K562 (cell line): Measurements from ENCODE around the gene PRMT2. TPM values are rescaled to one million over a fixed set of nuclear protein-coding genes. Genes with fewer than 3 reads are reported as not detected.

Experiments
- BRD9 ChIP-seq: fragments of 450-650 bp; IDR thresholded peaks from 2 replicates; pipeline ENCODE4 v1.6.1; 2018; ENCODE audit warnings: low read depth; ENCODE audit not compliant: partially characterized antibody
- CXXC5 ChIP-seq: fragments of 250-450 bp; sonication (Bioruptor Pico); IDR thresholded peaks from 2 replicates; pipeline ENCODE4 v1.8.0; 2022; ENCODE audit warnings: inconsistent platforms, mild to moderate bottlenecking, moderate library complexity
- DMBX1 ChIP-seq: fragments of 250-450 bp; sonication (Bioruptor Pico); IDR thresholded peaks from 2 replicates; pipeline ENCODE4 v1.8.0; 2022; ENCODE audit warnings: inconsistent platforms, mild to moderate bottlenecking, moderate library complexity, borderline replicate concordance
- ERF ChIP-seq: fragments of 450-650 bp; formaldehyde crosslinking; IDR thresholded peaks from 2 replicates; pipeline ENCODE4 v1.4.0; 2020; ENCODE audit warnings: mild to moderate bottlenecking, mixed read lengths
- JUND ChIP-seq, 2 experiments: IDR thresholded peaks; 2 replicates in 1 of 2; 3 replicates in 1 of 2; pipeline ENCODE4 v1.6.1; 2011; ENCODE audit warnings: borderline replicate concordance in 2 of 2, low read depth in 2 of 2, low read length in 2 of 2, improper control_type of control experiment in 1 of 2, missing biosample characterization in 1 of 2, missing genetic modification characterization in 1 of 2, missing genetic modification reagents in 1 of 2
- KLF16 ChIP-seq: IDR thresholded peaks from 2 replicates; pipeline ENCODE4 v1.6.1; 2016; ENCODE audit warnings: antibody characterized with exemption
- KLF6 ChIP-seq: fragments of 250-450 bp; sonication (Bioruptor Pico); IDR thresholded peaks from 2 replicates; pipeline ENCODE4 v1.4.0; 2020; ENCODE audit warnings: mild to moderate bottlenecking, moderate library complexity, borderline replicate concordance
- NBN ChIP-seq: fragments of 450-650 bp; IDR thresholded peaks from 2 replicates; pipeline ENCODE4 v1.6.1; 2016; ENCODE audit warnings: low read depth, mild to moderate bottlenecking
- NR2C2 ChIP-seq, 2 experiments: fragments of 200-800 bp in 1 of 2; sonication (Bioruptor generic) in 1 of 2; sonication (generic) in 1 of 2; formaldehyde crosslinking in 1 of 2; IDR thresholded peaks; 2 replicates each; pipeline versions ENCODE4 v1.6.1 to v1.8.0; 2016 to 2022; ENCODE audit warnings: mild to moderate bottlenecking in 1 of 2, missing compliant biosample characterization in 1 of 2, missing genetic modification characterization in 1 of 2, missing genetic modification reagents in 1 of 2
- SMARCC2 ChIP-seq: fragments of 450-650 bp; IDR thresholded peaks from 2 replicates; pipeline ENCODE4 v1.6.1; 2017; ENCODE audit warnings: antibody characterized with exemption, moderate library complexity, mild to moderate bottlenecking, low read depth
- TCFL5 ChIP-seq: fragments of 250-450 bp; sonication (Bioruptor Pico); conservative IDR thresholded peaks from 2 replicates; pipeline ENCODE4 v1.6.1; 2021; ENCODE audit warnings: mild to moderate bottlenecking, moderate library complexity, matching md5 sums
- TRIM28 ChIP-seq: fragments of 450-650 bp; IDR thresholded peaks from 2 replicates; pipeline ENCODE4 v1.6.1; 2017
- ZNF165 ChIP-seq: fragments of 250-450 bp; sonication (Bioruptor Pico); IDR thresholded peaks from 2 replicates; pipeline ENCODE4 v1.4.0; 2020; ENCODE audit warnings: borderline replicate concordance
- ZNF316 ChIP-seq: fragments of 450-650 bp; IDR thresholded peaks from 2 replicates; pipeline ENCODE4 v1.6.1; 2016
- ZNF766 ChIP-seq: fragments of 200-800 bp; sonication (Bioruptor generic); conservative IDR thresholded peaks from 2 replicates; pipeline ENCODE4 v1.6.1; 2016; ENCODE audit warnings: missing genetic modification characterization, missing compliant biosample characterization
- polyA plus RNA-seq, 8 experiments: library from polyadenylated mRNA; depleted of rRNA in 4 of 8; stranded (reverse) in 5 of 8; unstranded in 3 of 8; fragments of >200 nt; fragmentation: Nextera tagmentation in 2 of 8; fragmentation: Illumina TruSeq in 1 of 8; extraction: Ambion mirVana in 2 of 8; extraction: Trizol in 1 of 8; gene quantifications; 2 replicates each; pipeline versions ENCODE4 v1.2.1 to v1.2.3, GENCODE V29; 2011 to 2014; ENCODE audit warnings: inconsistent platforms in 1 of 8, missing spikeins in 1 of 8
- total RNA-seq, 7 experiments: library from RNA; depleted of rRNA in 6 of 7; stranded (reverse); fragments of >200 nt in 6 of 7; fragmentation: Illumina TruSeq in 2 of 7; extraction: Trizol in 2 of 7; gene quantifications; 2 replicates each; pipeline versions ENCODE4 v1.2.1 to v1.2.3, GENCODE V29; 2011 to 2021; ENCODE audit warnings: low replicate concordance in 1 of 7
- TF ChIP-seq, protein P1 (sequence below): fragments of 450-650 bp; IDR thresholded peaks from 2 replicates; pipeline ENCODE4 v1.6.1; 2016; ENCODE audit warnings: missing biosample characterization, missing genetic modification characterization
- TF ChIP-seq, protein P2 (sequence below): fragments of 450-650 bp; formaldehyde crosslinking; IDR thresholded peaks from 2 replicates; pipeline ENCODE4 v1.4.0; 2022; ENCODE audit warnings: missing genetic modification characterization
- TF ChIP-seq, protein P3 (sequence below): fragments of 450-650 bp; formaldehyde crosslinking; IDR thresholded peaks from 2 replicates; pipeline ENCODE4 v1.4.0; 2022; ENCODE audit warnings: mild to moderate bottlenecking, moderate library complexity
- TF ChIP-seq, protein P4 (sequence below): sonication (generic); formaldehyde crosslinking; IDR thresholded peaks from 2 replicates; pipeline ENCODE4 v1.8.1; 2023; ENCODE audit warnings: mild to moderate bottlenecking, missing genetic modification reagents, moderate library complexity

Gene PRMT2
- total and polyA plus RNA-seq, 9 of the 15 experiments (the other 6 are each of a cell fraction or from before 2014, with no cell fraction given), result 37.2 to 85.7 (median 59.3) TPM

DNA sequence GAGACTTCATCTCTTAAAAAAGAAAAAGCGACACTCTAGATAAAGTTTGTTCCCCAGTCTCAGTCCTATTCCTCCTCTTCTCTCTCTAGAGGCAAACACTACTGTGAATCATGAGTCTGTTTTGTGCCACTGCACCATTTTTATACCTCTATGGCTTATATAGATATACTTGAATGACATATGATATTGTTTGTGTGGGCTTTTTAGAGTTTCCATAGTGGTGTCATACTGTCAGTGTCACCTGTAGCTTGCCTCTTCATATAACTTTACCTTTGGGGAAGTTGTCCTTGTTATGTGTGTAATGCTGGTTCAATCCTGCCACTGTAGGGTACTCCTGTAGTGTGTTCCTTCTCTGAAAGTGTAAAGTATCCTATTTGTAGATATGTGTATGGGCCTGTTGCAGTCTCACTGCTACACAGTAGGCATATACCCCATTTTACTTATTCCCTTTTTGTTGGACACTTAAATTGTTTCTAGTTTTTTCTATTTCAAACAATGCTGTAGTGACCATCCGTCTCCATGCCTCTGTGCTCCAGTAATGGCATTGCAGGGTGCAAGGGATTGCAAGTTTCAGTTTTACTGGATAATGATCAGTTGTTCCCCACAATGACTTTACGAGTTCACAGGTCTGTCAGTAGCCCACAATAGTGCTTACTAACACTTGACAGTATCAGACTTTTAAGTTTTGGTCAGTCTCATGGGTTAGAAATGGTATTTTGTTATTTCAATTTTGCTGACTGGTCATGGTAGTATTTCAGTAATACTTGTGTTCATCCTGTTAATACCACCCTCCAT lies 2.7 kb downstream of the PRMT2 start (continued):
- TF ChIP-seq ZNF766 (0 out of 2 replicates have a peak, but pooled peaks have one; percentile 25), ERF (CRISPR knock-in tag) (no peak), TRIM28 (no peak), KLF16 (no peak), ZNF316 (peak; percentile 99), KLF6 (CRISPR knock-in tag) (no peak), ZNF165 (CRISPR knock-in tag) (no peak), NR2C2 (CRISPR knock-in tag; IDR thresholded peaks at IDR 0.05) (no peak), NR2C2 (tag; IDR thresholded peaks at IDR 0.05) (peak; percentile 61), TCFL5 (no peak), JUND (IDR thresholded peaks at IDR 0.05; ENCODE audit: borderline replicate concordance, low read depth, low read length) (peak; percentile 56; the same call in 1 of the 2 replicates), JUND (tag; IDR thresholded peaks at IDR 0.05; ENCODE audit: borderline replicate concordance, low read depth, low read length) (peak; percentile 54; the same call in 1 of the 3 replicates), SMARCC2 (peak; percentile 29; the same call in 1 of the 2 replicates), BRD9 (peak; percentile 47), NBN (peak; percentile 54; the same call in 1 of the 2 replicates), CXXC5 (peak; percentile 45), DMBX1 (CRISPR knock-in tag) (0 out of 2 replicates have a peak, but pooled peaks have one; percentile 30)
- TF ChIP-seq, protein P1, sequence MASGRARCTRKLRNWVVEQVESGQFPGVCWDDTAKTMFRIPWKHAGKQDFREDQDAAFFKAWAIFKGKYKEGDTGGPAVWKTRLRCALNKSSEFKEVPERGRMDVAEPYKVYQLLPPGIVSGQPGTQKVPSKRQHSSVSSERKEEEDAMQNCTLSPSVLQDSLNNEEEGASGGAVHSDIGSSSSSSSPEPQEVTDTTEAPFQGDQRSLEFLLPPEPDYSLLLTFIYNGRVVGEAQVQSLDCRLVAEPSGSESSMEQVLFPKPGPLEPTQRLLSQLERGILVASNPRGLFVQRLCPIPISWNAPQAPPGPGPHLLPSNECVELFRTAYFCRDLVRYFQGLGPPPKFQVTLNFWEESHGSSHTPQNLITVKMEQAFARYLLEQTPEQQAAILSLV, result 0 out of 2 replicates have a peak, but pooled peaks have one; percentile 20
- TF ChIP-seq, protein P2, sequence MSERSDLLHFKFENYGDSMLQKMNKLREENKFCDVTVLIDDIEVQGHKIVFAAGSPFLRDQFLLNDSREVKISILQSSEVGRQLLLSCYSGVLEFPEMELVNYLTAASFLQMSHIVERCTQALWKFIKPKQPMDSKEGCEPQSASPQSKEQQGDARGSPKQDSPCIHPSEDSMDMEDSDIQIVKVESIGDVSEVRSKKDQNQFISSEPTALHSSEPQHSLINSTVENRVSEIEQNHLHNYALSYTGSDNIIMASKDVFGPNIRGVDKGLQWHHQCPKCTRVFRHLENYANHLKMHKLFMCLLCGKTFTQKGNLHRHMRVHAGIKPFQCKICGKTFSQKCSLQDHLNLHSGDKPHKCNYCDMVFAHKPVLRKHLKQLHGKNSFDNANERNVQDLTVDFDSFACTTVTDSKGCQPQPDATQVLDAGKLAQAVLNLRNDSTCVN (CRISPR knock-in tag), result 0 out of 2 replicates have a peak, but pooled peaks have one; percentile 28
- TF ChIP-seq, protein P3, sequence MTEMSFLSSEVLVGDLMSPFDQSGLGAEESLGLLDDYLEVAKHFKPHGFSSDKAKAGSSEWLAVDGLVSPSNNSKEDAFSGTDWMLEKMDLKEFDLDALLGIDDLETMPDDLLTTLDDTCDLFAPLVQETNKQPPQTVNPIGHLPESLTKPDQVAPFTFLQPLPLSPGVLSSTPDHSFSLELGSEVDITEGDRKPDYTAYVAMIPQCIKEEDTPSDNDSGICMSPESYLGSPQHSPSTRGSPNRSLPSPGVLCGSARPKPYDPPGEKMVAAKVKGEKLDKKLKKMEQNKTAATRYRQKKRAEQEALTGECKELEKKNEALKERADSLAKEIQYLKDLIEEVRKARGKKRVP, result peak; percentile 62; the same call in 1 of the 2 replicates
- TF ChIP-seq, protein P4, sequence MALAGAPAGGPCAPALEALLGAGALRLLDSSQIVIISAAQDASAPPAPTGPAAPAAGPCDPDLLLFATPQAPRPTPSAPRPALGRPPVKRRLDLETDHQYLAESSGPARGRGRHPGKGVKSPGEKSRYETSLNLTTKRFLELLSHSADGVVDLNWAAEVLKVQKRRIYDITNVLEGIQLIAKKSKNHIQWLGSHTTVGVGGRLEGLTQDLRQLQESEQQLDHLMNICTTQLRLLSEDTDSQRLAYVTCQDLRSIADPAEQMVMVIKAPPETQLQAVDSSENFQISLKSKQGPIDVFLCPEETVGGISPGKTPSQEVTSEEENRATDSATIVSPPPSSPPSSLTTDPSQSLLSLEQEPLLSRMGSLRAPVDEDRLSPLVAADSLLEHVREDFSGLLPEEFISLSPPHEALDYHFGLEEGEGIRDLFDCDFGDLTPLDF, result no peak
